OCI-LY3 (cell line): ENCODE data around the gene BRAP.
"Not testable (repeated sequence)": the region's sequence is repeated elsewhere in the genome, so short reads cannot be mapped to it uniquely, and the experiment has no call there.

Experiments
- H2AFZ ChIP-seq: fragments of 200-600, 300-600 bp; shearing (Covaris generic); 2 replicates; pipeline ENCODE4 v1.6.0; 2014; ENCODE audit warnings: antibody characterized with exemption, low read depth, low read length
- H3K27ac ChIP-seq: fragments of 200-600, 300-600 bp; sonication (generic); 2 replicates; pipeline ENCODE4 v1.5.1; 2014; ENCODE audit warnings: mild to moderate bottlenecking, low read length, moderate library complexity, mixed read lengths
- H3K27me3 ChIP-seq: fragments of 200-600, 300-600 bp; sonication (generic); 2 replicates; pipeline ENCODE4 v1.6.1; 2014; ENCODE audit warnings: low read depth, low read length, mixed read lengths
- H3K36me3 ChIP-seq: fragments of 200-600, 300-600 bp; sonication (generic); replicated peaks from 2 replicates; pipeline ENCODE3; 2014; ENCODE audit warnings: low read depth, low read length, mixed read lengths
- H3K4me1 ChIP-seq: fragments of 300-600, 200-600 bp; sonication (generic); 2 replicates; pipeline ENCODE4 v1.6.1; 2014; ENCODE audit warnings: low read length, mixed read lengths
- H3K4me2 ChIP-seq: fragments of 200-600, 300-600 bp; sonication (generic); 2 replicates; pipeline ENCODE4 v1.6.1; 2014; ENCODE audit warnings: low read length, mixed read lengths
- H3K4me3 ChIP-seq: fragments of 300-600, 200-600 bp; sonication (generic); 2 replicates; pipeline ENCODE4 v1.5.1; 2014; ENCODE audit warnings: antibody characterized with exemption, mild to moderate bottlenecking, low read length, moderate library complexity
- H3K79me2 ChIP-seq: fragments of 300-600, 200-600 bp; shearing (Covaris generic); 2 replicates; pipeline ENCODE4 v1.6.1; 2014; ENCODE audit warnings: mild to moderate bottlenecking, low read length, mixed read lengths
- H3K9ac ChIP-seq: fragments of 300-600, 200-600 bp; shearing (Covaris generic); 2 replicates; pipeline ENCODE4 v1.6.0; 2014; ENCODE audit warnings: mild to moderate bottlenecking, low read length, moderate library complexity
- H3K9me3 ChIP-seq: fragments of 200-600, 300-600 bp; shearing (Covaris generic); 2 replicates; pipeline ENCODE4 v1.6.1; 2014; ENCODE audit warnings: low read length, mixed read lengths; ENCODE audit not compliant: insufficient read depth
- H4K20me1 ChIP-seq: fragments of 200-600, 300-600 bp; sonication (generic); 2 replicates; pipeline ENCODE4 v1.6.1; 2016; ENCODE audit warnings: low read length, mixed read lengths; ENCODE audit not compliant: insufficient read depth
- EZH2phosphoT487 ChIP-seq: fragments of 200-600 bp; shearing (Covaris generic); IDR thresholded peaks from 2 replicates; pipeline ENCODE4 v1.6.1; 2018; ENCODE audit warnings: antibody characterized with exemption, mixed run types, low read depth
- TF ChIP-seq, protein P1 (sequence below): fragments of 200-600, 300-600 bp; sonication (generic); IDR thresholded peaks from 2 replicates; pipeline ENCODE4 v1.5.1; 2014; ENCODE audit warnings: antibody characterized with exemption, low read length, low read depth

The BRAP gene

DNA sequence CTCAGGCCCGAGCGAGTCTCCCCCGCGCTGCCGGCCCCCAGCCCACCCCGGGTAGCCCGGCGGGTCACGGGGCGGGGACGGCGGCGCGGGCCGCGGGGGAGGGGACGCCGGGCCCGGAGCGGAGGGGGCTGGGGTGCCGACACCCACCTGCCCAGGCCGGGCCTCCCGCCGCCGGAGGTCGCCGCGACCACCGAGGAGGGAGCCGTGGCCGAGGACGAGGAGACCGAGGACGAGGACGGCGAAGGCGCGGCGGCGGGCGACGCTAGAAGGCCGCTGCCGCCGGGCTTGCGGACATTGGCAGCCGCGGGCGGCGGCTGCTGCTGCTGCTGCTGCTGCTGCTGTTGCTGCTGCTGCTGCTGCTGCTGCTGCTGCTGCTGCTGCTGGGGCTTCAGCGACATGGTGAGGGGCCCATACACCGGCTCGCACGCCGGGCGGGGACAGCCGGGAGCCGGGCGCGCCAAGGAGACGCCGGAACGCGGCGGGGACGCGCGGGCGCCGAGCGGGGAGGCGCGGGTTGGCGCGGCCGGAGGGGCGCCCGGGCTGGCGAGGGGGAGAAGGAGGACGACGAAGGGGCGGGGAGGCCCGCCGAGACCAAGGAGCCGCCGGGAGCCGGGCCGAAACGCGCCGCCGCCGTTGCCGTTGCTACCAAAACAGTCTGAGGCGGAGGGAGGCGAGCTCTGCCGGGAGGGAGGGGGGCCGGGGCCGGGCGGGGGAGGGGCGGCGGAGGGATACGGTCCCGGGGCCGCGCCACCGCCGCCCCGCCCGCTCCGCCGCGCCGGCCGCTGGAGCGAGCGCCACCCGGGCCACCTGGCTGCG, 86.9 kb downstream of the BRAP start, which contains the start of gene ATXN2:
ATXN2 (minus strand) TSS at position 679 of the 816 bp plus-strand sequence; CDS start at position 398, 281 bp downstream.
- peaks cover 18% of the 10 kb centered on the region for H3K4me1 ChIP-seq
- H3K79me2 ChIP-seq = peaks cover 52% of the 10 kb centered on the region
- H4K20me1 ChIP-seq = peaks cover 35% of the 10 kb centered on the region
- peak within 1 kb of the TSS; percentile 97 for H3K4me3 ChIP-seq
- no peaks in the 10 kb centered on the region for H3K36me3 ChIP-seq
- H3K27me3 ChIP-seq = no peaks in the 10 kb centered on the region
- H3K9me3 ChIP-seq = no peaks in the 10 kb centered on the region
- H2AFZ ChIP-seq = peak within 1 kb of the TSS; percentile 47
- H3K4me2 ChIP-seq = peak within 1 kb of the TSS; percentile 94
- peak within 1 kb of the TSS; percentile 73 for H3K27ac ChIP-seq
- TF ChIP-seq EZH2phosphoT487 = no peak
- TF ChIP-seq, protein P1, sequence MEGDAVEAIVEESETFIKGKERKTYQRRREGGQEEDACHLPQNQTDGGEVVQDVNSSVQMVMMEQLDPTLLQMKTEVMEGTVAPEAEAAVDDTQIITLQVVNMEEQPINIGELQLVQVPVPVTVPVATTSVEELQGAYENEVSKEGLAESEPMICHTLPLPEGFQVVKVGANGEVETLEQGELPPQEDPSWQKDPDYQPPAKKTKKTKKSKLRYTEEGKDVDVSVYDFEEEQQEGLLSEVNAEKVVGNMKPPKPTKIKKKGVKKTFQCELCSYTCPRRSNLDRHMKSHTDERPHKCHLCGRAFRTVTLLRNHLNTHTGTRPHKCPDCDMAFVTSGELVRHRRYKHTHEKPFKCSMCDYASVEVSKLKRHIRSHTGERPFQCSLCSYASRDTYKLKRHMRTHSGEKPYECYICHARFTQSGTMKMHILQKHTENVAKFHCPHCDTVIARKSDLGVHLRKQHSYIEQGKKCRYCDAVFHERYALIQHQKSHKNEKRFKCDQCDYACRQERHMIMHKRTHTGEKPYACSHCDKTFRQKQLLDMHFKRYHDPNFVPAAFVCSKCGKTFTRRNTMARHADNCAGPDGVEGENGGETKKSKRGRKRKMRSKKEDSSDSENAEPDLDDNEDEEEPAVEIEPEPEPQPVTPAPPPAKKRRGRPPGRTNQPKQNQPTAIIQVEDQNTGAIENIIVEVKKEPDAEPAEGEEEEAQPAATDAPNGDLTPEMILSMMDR = no peak
- peak within 1 kb of the TSS; percentile 92 for H3K9ac ChIP-seq

- Histone ChIP-seq H3K36me3 (no peaks in the 10 kb centered on the region), H4K20me1 (peaks cover 43% of the 10 kb centered on the region), H3K4me2 (peak overlapping the region; percentile 94), H3K79me2 (peaks cover 61% of the 10 kb centered on the region), H3K9me3 (no peaks in the 10 kb centered on the region), H3K4me1 (peaks cover 18% of the 10 kb centered on the region), H3K9ac (peak overlapping the region; percentile 92), H3K4me3 (peak overlapping the region; percentile 97), H3K27ac (peak overlapping the region; percentile 73), H2AFZ (no peak overlapping the region), H3K27me3 (no peaks in the 10 kb centered on the region)
- TF ChIP-seq EZH2phosphoT487 = no peak
- TF ChIP-seq, protein P1 = no peak
These were observed 87.7 kb downstream of the BRAP start for GRCh38 chr12:111597831-111598636.

DNA sequence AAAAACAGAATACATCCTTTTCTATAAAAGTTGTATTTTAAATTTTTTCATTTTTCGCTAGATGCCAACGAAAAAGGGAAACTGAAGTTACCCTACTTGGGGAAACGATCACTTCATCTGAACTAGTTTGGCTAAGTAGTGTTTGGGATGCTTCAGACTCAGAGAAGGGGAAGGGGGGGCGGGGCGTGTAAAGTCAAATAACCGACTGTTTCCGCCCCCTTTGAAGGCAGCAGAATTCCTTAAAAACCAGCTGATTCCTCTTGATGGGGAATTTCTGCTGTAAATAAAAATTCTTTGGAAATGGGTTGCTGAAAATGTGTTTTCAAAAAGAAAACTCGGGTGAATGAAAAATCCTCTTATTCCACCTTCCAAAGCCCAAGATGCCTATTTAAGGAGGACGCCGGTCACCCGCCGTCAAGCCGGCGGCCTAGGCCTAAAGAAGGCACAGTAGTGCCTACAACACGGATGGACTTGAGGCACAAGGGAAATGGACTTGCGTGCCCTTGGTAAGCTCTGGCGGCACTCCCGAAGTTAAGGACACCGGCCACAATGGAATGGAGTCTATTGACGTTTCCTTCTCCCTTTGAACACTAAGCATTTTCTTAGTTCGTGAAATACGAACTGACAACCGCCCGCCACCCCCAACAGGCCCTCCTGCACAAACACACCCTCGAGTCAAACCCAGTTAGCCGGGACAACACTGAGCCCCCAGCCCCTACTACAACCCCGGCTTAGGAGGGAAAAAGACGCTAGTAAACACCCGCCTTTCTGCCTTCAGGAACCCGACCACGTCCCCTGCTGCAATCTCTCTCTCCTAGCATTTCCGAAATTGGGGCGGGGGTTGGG, 88.5 kb downstream of the BRAP start:
- Histone ChIP-seq H2AFZ (no peak overlapping the region), H3K9me3 (no peaks in the 10 kb centered on the region), H3K36me3 (no peaks in the 10 kb centered on the region), H3K4me3 (peak overlapping the region; percentile 97), H4K20me1 (peaks cover 46% of the 10 kb centered on the region), H3K4me1 (peaks cover 18% of the 10 kb centered on the region), H3K79me2 (peaks cover 68% of the 10 kb centered on the region), H3K27me3 (no peaks in the 10 kb centered on the region), H3K27ac (peak overlapping the region; percentile 73), H3K9ac (peak overlapping the region; percentile 92), H3K4me2 (peak overlapping the region; percentile 94)
- TF ChIP-seq EZH2phosphoT487 = no peak
- TF ChIP-seq, protein P1 = no peak

DNA sequence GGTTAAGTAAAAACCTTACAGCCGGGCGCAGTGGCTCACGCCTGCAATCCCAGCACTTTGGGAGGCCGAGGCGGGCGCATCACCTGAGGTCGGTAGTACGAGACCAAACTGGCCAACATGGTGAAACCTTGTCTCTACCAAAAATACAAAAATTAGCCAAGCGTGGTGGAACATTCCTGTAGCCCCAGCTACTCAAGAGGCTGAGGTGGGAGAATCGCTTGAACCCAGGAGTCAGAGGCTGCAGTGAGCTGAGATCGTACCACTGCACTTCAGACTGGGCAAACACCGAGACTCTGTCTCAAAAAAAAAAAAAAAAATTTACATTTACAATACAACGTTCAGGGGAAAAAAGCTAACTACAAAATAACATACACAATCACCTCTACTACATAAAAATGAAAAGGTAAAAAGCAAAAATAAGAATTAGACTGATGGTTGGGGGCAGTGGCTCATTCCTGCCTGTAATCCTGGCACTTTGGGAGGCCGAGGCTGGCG, 90.4 kb downstream of the BRAP start:
- peaks cover 52% of the 10 kb centered on the region for H4K20me1 ChIP-seq

More for the DNA sequence above, 90.4 kb downstream of the BRAP start:
- not testable (repeated sequence) for H3K9ac ChIP-seq, H3K4me3 ChIP-seq, H3K9me3 ChIP-seq, H2AFZ ChIP-seq, H3K4me2 ChIP-seq, H3K27me3 ChIP-seq, H3K36me3 ChIP-seq, H3K27ac ChIP-seq
- Histone ChIP-seq H3K79me2 (peaks cover 86% of the 10 kb centered on the region), H3K4me1 (peaks cover 17% of the 10 kb centered on the region)
